Panc1 (cell line): ENCODE measurements around the gene LRP5. TPM values are rescaled to one million over a fixed set of nuclear protein-coding genes. Genes with fewer than 3 reads are reported as not detected.

ENCODE experiments used
- ATAC-seq: fragments of 200-7000 bp; cut with Tn5 transposase; 2 replicates; pipeline ENCODE4 v1.9.1; 2020; ENCODE audit warnings: mild to moderate bottlenecking, moderate library complexity
- BruUV-seq: library from RNA; stranded (reverse); fragments of 400-500 nt; replicated peaks from 2 replicates; lab custom pipeline; 2021; lab: Mats Ljungman, UMichigan
- CTCF ChIA-PET: fragments of 300-600 bp; sonication (Branson Sonifier 250); formaldehyde crosslinking; loops from one replicate; lab custom pipeline; 2022; ENCODE audit warnings: antibody characterized with exemption; lab: Charles Lee
- POLR2A ChIA-PET: fragments of 300-600 bp; sonication (Branson Sonifier 250); formaldehyde crosslinking; loops from one replicate; lab custom pipeline; 2022; ENCODE audit warnings: antibody characterized with exemption; lab: Charles Lee
- DNase-seq: peaks from one replicate; pipeline ENCODE4 v3.0.0-alpha.2; 2010; ENCODE audit warnings: low read depth, low spot score
- H3K27ac ChIP-seq: 2 replicates; pipeline ENCODE4 v1.5.1; 2011; ENCODE audit warnings: mild to moderate bottlenecking, low read length, inconsistent platforms
- H3K27me3 ChIP-seq: fragments of 200-500 bp; sonication (Bioruptor generic); 2 replicates; pipeline ENCODE4 v1.6.0; 2014; ENCODE audit warnings: low read length, inconsistent platforms; ENCODE audit not compliant: control insufficient read depth, insufficient read depth
- H3K36me3 ChIP-seq: fragments of 200-500 bp; sonication (Bioruptor generic); 2 replicates; pipeline ENCODE4 v1.5.1; 2014; ENCODE audit warnings: inconsistent platforms, mild to moderate bottlenecking, low read length, moderate library complexity; ENCODE audit not compliant: control insufficient read depth, insufficient read depth
- H3K4me1 ChIP-seq: 2 replicates; pipeline ENCODE4 v1.5.1; 2011; ENCODE audit warnings: inconsistent platforms, mild to moderate bottlenecking, low read length, moderate library complexity; ENCODE audit not compliant: control insufficient read depth, insufficient read depth
- H3K4me3 ChIP-seq, 2 experiments: 2 replicates each; pipeline ENCODE4 v1.5.1; 2011 to 2012; ENCODE audit warnings: low read depth in 2 of 2, low read length in 2 of 2, mild to moderate bottlenecking in 2 of 2, inconsistent platforms in 1 of 2, moderate library complexity in 1 of 2
- H3K9me3 ChIP-seq: fragments of 200-500 bp; sonication (Bioruptor generic); 2 replicates; pipeline ENCODE4 v1.5.1; 2014; ENCODE audit warnings: low read depth, mild to moderate bottlenecking, inconsistent platforms, low read length, moderate library complexity; ENCODE audit not compliant: control insufficient read depth, insufficient read depth
- CTCF ChIP-seq: fragments of 450-650 bp; IDR thresholded peaks from 2 replicates; pipeline ENCODE4 v1.5.1; 2017; ENCODE audit warnings: mild to moderate bottlenecking
- POLR2AphosphoS5 ChIP-seq: IDR thresholded peaks from 2 replicates; pipeline ENCODE4 v1.6.1; 2012; ENCODE audit warnings: mild to moderate bottlenecking, low read depth, low read length, moderate library complexity
- REST ChIP-seq, 2 experiments: IDR thresholded peaks; 2 replicates each; pipeline ENCODE4 v1.6.1; 2011 to 2012; ENCODE audit warnings: low read depth in 2 of 2, control low read depth in 1 of 2, low read length in 1 of 2, mild to moderate bottlenecking in 1 of 2, moderate library complexity in 1 of 2; ENCODE audit not compliant: insufficient read depth in 1 of 2
- SIN3A ChIP-seq: IDR thresholded peaks from 2 replicates; pipeline ENCODE4 v1.6.1; 2012; ENCODE audit warnings: low read depth, mild to moderate bottlenecking, low read length, moderate library complexity, borderline replicate concordance; ENCODE audit not compliant: insufficient read depth
- TCF7L2 ChIP-seq: IDR thresholded peaks from 2 replicates; pipeline ENCODE4 v1.6.1; 2011; ENCODE audit warnings: mild to moderate bottlenecking, low read depth, low read length, inconsistent platforms
- in situ Hi-C: cut with HindIII; loops from 2 replicates; pipeline ENCODE4 v1.10.0; 2016; ENCODE audit warnings: low sequenced_read_pairs, low pct_unique_long_range_greater_than_20kb
- intact Hi-C: fragments of 100-400 bp; cut with micrococcal nuclease; formaldehyde crosslinking; loops from one replicate; pipeline ENCODE4 v1.10.0; 2022; ENCODE audit not compliant: unreplicated experiment
- total RNA-seq: library from RNA; stranded (reverse); gene quantifications from one replicate; pipeline ENCODE4 v1.2.1, GENCODE V29; 2021; ENCODE audit not compliant: unreplicated experiment

The LRP5 gene
- total RNA-seq, 1 experiment from 2014 or later, result 171 TPM

GRCh38 chr11:68440224-68440623 lies 127.8 kb downstream of the LRP5 start:
- CTCF ChIA-PET, result no interaction called here
- in situ Hi-C loops (no loop called here), intact Hi-C loops (loop anchor here (10.0 kb wide), 1 partner anchor 185 kb away; no protein-coding TSS in a partner anchor)
- ATAC-seq (no peak), DNase-seq (no peak)
- BruUV-seq, result no TSS peak
- 0 out of 2 replicates have a peak, but pooled peaks cover 4% of the 10 kb centered on the region for H3K4me1 ChIP-seq
- H3K27ac ChIP-seq, result no peak overlapping the region
- no peaks in the 10 kb centered on the region for H3K27me3 ChIP-seq
- H3K9me3 ChIP-seq, result no peaks in the 10 kb centered on the region
- H3K4me3 ChIP-seq, result no peak overlapping the region
- H3K36me3 ChIP-seq, result 0 out of 2 replicates have a peak, but pooled peaks cover 3% of the 10 kb centered on the region
- POLR2A ChIA-PET, result interaction anchor here (0.7 kb wide), 1 partner anchor 9 kb away, joined by 4 read pairs; no protein-coding TSS in a partner anchor
- TF ChIP-seq CTCF (no peak), REST (IDR thresholded peaks at IDR 0.05; ENCODE audit: insufficient read depth in 1 of 2, low read depth in 2 of 2, low read length in 1 of 2) (no peak), POLR2AphosphoS5 (no peak), SIN3A (no peak), TCF7L2 (no peak)

GRCh38 chr11:68441466-68442230 lies 129.3 kb downstream of the LRP5 start:
- ChIA-PET CTCF (no interaction called here), POLR2A (no interaction called here)
- in situ Hi-C loops, result no loop called here
- Histone ChIP-seq H3K4me3 (no peak overlapping the region), H3K36me3 (0 out of 2 replicates have a peak, but pooled peaks cover 3% of the 10 kb centered on the region), H3K27me3 (no peaks in the 10 kb centered on the region), H3K4me1 (peaks cover 8% of the 10 kb centered on the region; the same call in 1 of the 2 replicates), H3K9me3 (no peaks in the 10 kb centered on the region), H3K27ac (no peak overlapping the region)
- DNase-seq, result no peak
- TF ChIP-seq POLR2AphosphoS5 (no peak), CTCF (no peak), SIN3A (no peak), REST (IDR thresholded peaks at IDR 0.05; ENCODE audit: insufficient read depth in 1 of 2, low read depth in 2 of 2, low read length in 1 of 2) (no peak), TCF7L2 (no peak)
- intact Hi-C loops, result loop anchor here (10.0 kb wide), 1 partner anchor 187 kb away; no protein-coding TSS in a partner anchor
- BruUV-seq, result no TSS peak
- no peak for ATAC-seq
